Stimulated activated CD4-positive, alpha-beta T cell treated with anti-CD3 and anti-CD28 coated beads, Interleukin-4, amount 100 ng/mL, for 24 hours (primary cell): ENCODE results near the gene IL31.
A peak's percentile ranks its signal among the peaks of the same experiment; 100 is the strongest.
"Not testable (repeated sequence)": the region's sequence is repeated elsewhere in the genome, so short reads cannot be mapped to it uniquely, and the experiment has no call there.

Experiments used
- DNase-seq: peaks from one replicate; pipeline ENCODE4 v3.0.0-alpha.2; 2020

Gene IL31

GRCh38 chr12:122190842-122191668, 17.0 kb upstream of the IL31 start:
- peak; percentile 77 for DNase-seq

GRCh38 chr12:122189626-122190475, 15.8 kb upstream of the IL31 start:
- DNase-seq = no peak

- no peak for DNase-seq
These were observed 13.4 kb upstream of the IL31 start for GRCh38 chr12:122187466-122187865.

GRCh38 chr12:122185494-122186082, 11.6 kb upstream of the IL31 start:
- DNase-seq = no peak

- DNase-seq = no peak
These were observed 11.1 kb upstream of the IL31 start for GRCh38 chr12:122185079-122185478.

GRCh38 chr12:122184517-122184916, 10.5 kb upstream of the IL31 start:
- no peak for DNase-seq

- no peak for DNase-seq
These were observed 9.5 kb upstream of the IL31 start for GRCh38 chr12:122183588-122183940.

- DNase-seq = no peak
These were observed 9.0 kb upstream of the IL31 start, which contains the start of gene LRRC43 for GRCh38 chr12:122182887-122183587. TSS of gene LRRC43 (plus strand) at chr12:122183123. CDS start at chr12:122183145, 22 bp downstream.

GRCh38 chr12:122176473-122176872, 2.5 kb upstream of the IL31 start:
- DNase-seq = not testable (repeated sequence)

- DNase-seq = no peak
These were observed 1.6 kb downstream of the IL31 start for GRCh38 chr12:122172262-122172939.

GRCh38 chr12:122171399-122171798, 2.6 kb downstream of the IL31 start:
- DNase-seq = no peak

- DNase-seq = no peak
These were observed 5.5 kb downstream of the IL31 start for GRCh38 chr12:122168492-122168891.

- no peak for DNase-seq
These were observed 6.6 kb downstream of the IL31 start for GRCh38 chr12:122167356-122167925.

- DNase-seq = peak; percentile 52
These were observed 7.3 kb downstream of the IL31 start for GRCh38 chr12:122166422-122167349.

- no peak for DNase-seq
These were observed 11.0 kb downstream of the IL31 start for GRCh38 chr12:122162976-122163375.

- no peak for DNase-seq
These were observed 12.3 kb downstream of the IL31 start for GRCh38 chr12:122161682-122162081.

- DNase-seq = no peak
These were observed 13.3 kb downstream of the IL31 start for GRCh38 chr12:122160761-122161160.

- DNase-seq = no peak
These were observed 14.1 kb downstream of the IL31 start for GRCh38 chr12:122159882-122160281.

GRCh38 chr12:122158700-122159285, 15.2 kb downstream of the IL31 start:
- no peak for DNase-seq

- no peak for DNase-seq
These were observed 18.3 kb downstream of the IL31 start for GRCh38 chr12:122155705-122156104.
